Stimulated activated CD8-positive, alpha-beta memory T cell treated with anti-CD3 and anti-CD28 coated beads, Interleukin-15, amount 100 ng/mL, for 48 hours (primary cell): ENCODE results near the gene ITPK1.
A peak's percentile ranks its signal among the peaks of the same experiment; 100 is the strongest.
"Not testable (repeated sequence)": the region's sequence is repeated elsewhere in the genome, so short reads cannot be mapped to it uniquely, and the experiment has no call there.

ENCODE experiments used
- DNase-seq, 2 donors: peaks; one replicate each; pipeline ENCODE4 v3.0.0-alpha.2; 2020; ENCODE audit warnings: low read depth in 2 of 2

ITPK1 gene

DNA sequence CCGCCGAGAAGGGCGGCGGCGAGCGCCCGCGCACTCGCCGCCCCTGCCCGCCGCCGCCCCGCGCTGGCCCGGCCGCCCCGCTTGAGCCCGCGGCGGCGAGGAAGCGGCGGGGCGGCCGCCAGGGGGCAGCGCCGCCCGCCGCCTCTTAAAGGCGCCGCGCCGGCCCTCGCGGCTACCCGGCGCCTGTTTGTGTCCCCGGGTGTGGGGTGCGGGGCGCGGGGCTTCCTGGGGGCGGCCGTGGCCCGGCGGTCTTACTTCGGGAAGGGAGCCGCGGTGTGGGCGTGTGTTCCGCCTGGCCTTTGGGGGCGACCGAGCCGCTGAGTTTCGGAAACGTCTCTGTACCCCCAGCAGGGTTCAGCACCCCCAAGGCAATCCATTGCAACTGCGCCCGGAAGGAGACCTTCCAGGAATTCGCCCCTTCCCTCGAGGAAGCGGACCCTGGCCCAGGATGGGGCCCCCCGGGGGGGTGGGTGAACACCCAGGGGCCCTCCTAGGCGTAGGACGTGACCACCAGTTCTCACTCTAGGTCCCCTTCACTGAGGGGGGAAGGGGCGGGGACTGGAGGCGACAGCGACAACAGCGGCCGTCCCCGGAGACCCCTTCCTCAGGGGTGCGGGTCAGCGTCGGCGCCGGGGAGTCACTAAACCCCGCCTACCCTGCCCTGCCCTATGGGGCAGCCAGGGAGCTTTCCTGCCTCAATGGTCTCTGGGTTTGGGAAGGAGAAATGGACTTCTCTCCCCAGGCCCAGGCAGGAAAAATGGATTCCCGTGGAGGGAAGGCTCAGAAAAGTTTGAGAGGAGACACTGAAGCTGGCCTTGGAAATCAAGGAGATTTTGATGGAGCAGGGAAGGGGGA is at the start of gene ITPK1:
Gene ITPK1, minus strand, starts transcription at position 105 of the 855 bp plus-strand sequence. CDS start 762 bp downstream, outside the sequence.
- peak; percentile 45 to 54 for DNase-seq

DNA sequence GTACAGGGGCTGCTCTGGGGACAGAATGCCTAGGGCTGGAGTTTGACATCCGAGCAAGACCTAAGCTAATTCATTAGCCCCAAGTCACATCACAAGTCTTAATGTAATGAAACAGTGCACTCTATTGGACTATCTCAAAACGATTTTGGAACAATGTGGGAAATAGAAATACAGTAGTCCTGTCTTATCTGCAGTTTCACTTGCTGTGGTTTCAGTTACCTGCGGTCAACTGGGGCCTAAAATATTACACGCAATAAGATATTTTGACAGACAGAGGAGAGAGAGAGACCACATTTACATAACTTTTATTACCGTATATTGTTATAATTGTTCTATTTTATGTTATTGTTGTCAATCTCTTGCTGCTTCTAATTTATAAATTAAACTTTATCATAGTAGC is 47.8 kb upstream of the ITPK1 start:
- no peak for DNase-seq

DNA sequence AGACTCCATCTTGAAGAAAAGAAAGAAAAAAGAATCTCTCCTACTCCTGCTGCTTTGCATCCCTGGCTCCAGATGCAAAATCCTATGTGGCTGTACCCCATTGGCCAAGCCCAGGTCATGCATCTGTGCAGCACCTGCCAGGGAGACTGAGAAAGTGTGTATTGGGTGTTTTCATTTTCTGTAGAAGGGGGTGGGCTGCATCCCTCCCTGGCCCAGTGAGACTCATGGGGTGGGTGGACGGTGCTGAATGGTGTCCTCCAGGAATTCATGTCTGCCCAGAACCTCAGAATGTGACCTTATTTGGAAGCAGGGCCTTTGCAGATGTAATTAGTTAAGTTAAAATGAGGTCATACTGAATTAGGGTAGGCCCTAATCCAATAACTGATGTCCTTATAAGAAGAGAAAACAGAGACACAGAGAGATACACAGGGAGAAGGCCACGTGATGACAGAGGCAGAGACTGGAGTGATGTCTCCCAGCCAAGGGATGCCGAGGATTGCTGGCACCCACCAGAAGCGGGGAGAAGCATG is 45.8 kb upstream of the ITPK1 start:
- no peak for DNase-seq

DNA sequence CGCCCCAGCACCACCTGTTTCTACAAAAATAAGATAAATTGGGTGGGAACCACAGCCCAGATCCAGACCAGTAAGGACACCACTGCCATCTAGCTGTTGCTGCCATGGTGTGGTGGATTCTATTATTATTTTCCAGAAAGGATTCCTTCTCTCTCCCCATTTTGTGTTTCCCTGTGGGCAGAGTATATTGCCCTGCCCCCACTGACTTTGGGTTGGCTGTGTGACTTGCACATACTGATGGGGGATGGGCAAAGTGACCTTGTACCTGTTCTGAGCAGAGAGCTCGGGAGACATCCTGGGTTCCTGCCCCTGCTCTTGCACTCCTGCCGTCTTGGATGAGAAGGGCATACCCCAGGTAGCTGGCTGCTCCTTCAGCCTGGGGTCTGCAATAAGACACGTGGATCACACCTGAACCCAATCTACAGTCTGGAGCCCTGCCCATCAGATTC is 44.7 kb upstream of the ITPK1 start:
- no peak for DNase-seq

DNA sequence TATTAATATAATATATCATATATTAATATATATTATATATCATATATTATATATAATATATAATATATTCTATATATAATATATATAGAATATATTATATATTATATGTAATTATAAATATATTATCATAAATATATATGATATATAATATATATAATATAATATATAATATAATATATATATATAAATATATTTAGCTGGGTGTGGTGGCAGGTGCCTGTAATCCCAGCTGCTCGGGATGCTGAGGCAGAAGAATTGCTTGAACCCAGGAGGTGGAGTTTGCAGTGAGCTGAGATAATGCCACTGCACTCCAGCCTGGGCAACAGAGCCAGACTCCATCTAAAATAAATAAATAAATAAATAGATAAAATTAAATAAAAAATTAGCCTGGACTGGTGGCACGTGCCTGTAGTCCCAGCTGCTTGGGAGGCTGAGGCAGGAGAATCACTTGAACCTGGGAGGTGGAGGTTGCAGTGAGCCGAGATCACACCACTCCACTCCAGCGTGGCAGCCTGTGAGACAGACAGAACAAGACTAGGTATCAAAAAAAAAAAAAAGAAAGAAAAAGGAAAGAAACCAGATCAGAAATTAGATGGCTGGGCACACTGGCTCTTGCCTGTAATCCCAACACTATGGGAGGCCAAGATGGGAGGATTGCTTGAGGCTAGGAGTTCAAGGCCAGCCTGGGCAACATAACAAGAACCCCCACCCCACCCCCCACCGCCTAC is 44.1 kb upstream of the ITPK1 start:
- DNase-seq = not testable (repeated sequence)

GRCh38 chr14:93158349-93158748 is 42.6 kb upstream of the ITPK1 start:
- not testable (repeated sequence) for DNase-seq

DNA sequence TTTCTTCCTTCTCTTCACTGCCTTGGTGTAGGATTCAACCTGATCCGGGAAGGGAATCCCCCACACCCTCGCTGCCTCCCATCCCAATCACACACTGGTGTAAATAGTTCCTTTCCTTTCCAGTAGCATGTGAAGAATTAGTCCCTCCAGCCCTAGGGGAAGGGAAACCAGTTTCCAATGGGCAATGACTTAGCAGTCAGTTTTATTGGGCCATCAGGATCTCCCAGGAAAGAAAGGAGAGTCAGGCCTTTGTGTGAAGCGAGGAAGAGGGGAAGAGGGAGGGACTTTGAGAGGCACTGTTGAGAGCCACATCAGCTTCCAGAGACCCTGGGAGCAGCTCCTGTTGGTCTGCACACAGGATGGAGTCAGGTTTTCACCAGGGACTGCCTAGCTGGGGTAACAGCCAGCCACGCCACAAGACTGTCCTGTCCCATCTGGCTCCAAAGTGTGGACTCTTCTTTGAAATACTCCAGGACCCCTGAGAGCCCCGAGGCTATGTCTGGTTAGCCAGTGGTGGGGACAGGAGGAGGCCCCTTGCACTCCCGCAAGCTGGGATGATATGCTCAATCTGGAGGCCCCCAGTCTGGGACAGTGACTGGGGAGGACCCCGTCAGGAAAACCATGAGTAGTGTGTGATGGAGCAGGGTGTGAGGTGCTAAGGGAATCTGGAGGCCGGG is 41.1 kb upstream of the ITPK1 start:
- no peak for DNase-seq

DNA sequence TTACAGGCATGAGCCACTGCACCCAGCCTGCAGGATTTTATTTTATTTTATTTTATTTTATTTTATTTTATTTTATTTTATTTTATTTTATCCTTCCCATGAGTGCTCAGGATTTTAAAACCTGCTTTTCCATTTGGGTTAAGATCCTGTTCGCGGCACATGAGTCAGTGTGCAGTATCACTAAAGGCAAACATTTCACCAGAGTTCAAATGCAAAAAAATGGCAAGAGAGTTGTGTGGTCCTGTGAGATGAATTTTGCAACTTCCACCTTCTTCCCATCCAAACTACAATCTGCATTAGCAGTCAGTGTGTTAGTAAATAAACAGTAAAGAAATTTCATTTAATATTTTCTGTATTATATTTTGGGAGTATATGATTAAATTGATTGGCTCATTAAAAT is 39.9 kb upstream of the ITPK1 start:
- no peak for DNase-seq

DNA sequence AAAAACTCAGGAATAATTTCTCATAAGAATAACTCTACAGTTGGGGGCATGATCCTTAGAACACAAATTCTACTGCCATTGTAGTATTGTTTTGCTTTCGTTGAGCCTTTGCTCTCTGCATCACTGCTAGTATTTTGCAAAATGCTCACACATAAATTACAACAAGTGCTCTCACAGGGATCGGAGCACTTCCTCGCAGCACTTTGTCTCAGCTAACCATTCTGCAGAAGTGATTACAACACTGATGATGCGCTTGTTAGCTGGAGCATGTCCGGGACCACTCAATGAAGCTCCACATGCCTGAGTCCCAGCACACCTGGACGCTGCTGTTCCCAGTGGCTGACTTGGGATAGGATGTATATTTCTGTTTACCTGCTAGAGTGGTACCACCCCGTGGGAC is 37.4 kb upstream of the ITPK1 start:
- no peak for DNase-seq

DNA sequence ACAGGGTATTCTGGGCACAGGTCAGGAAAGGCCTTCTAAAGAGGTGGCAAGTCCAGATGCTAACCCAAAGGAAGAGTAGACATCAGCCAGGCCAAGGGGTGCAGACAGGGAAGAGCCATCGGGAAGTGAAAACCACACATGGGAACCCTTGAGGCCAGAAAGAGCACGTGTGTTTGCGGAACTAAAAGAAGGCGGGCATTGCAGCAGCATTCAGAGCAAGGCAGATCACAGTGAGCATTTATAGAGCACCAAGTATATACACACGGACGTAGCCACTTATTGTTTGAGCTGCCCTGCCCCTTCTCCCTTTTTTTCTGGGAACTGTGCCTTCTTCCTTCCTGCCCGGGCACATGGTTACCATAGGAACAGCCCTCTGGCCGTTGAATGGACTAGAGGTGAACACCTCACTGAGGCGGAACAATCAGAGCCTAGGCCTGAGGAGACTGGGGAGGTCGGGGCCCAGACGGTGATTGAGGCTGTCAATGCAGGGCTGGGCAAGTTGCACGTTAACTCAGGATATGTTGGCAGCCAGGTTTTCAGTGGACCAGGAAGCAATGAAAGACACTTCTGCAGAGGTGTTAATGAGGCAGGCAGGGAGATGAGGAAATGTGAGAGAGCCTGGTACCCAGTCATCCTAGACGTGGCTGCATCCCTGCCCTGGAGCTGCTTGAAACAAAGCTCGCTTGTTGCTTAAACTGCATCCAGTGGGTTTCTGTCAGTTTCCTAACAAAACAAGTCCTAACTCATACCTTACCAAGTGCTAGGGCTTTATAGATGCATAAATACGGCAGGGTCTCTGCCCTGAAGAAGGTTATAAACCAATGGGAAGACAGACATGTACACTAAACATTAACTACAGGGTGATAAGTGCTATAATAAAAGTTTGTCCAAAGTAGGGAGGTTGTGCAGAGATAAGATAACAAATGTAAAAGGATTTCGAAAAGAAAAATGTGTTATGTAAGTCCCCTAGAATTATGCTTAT is 34.8 kb upstream of the ITPK1 start:
- DNase-seq = no peak

DNA sequence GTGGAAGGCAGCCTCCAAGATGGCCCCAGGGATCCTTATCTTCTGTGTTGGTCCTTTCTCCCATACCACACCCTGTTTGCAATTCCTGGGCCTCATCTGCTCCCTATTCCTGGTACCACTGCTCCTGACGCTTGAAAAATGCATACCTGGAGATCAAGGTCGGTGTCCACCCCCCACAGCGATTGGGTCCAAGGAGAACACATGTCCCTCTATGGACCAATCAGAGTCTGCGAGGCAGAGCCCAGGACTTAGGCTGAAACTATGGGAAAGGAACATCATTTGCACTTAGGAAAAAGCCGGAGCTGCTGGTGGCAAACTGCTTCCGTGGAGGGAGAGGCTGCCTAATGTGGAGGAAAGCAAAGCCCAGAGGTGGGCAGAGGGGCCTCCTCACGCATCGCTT is 33.3 kb upstream of the ITPK1 start:
- no peak for DNase-seq

GRCh38 chr14:93146119-93146518 is 30.4 kb upstream of the ITPK1 start:
- peak in 1 of 2 donors; percentile 21 for DNase-seq

- DNase-seq = no peak
Observed at GRCh38 chr14:93142854-93143652, 27.3 kb upstream of the ITPK1 start.

DNA sequence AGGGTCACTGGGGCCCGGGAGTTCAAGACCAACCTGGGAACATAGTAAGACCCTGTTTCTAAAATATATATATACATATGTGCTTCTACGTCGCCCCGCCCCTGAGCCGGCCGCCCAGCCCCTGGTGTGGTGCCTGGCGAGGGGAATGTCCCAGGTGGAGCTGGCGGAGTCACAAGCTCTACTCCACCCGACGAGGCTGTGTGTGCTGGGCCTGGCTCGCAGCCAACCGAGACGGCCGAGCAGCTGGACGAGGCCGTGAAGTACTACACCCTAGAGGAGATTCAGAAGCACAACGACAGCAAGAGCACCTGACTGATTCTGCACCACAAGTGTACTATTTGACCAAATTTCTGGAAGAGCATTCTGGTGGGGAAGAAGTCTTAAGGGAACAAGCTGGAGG is 22.1 kb upstream of the ITPK1 start:
- no peak for DNase-seq

- DNase-seq = not testable (repeated sequence)
Observed at GRCh38 chr14:93136508-93136907, 20.8 kb upstream of the ITPK1 start.

DNA sequence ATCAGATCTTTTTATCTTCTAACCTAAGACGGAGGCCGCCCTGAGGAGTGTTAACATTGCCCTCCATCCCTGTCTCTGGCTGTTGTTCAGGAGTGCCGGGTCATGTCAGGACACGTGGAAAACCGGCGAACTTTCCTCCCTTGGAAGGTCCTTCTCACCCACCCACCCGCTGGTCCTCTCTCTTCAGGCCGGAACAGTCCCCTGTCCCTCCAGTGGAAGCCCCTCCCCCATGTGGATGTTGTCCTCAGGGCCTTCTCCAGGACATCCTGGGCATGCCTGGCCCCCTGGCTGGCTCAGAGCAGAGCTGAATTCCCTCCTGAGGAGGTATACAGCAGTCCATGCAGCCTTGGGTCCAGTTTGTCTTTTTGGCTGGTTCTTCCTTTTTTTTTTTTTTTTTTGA is 20.3 kb upstream of the ITPK1 start:
- DNase-seq = no peak

GRCh38 chr14:93135399-93135798 is 19.7 kb upstream of the ITPK1 start:
- no peak for DNase-seq

DNA sequence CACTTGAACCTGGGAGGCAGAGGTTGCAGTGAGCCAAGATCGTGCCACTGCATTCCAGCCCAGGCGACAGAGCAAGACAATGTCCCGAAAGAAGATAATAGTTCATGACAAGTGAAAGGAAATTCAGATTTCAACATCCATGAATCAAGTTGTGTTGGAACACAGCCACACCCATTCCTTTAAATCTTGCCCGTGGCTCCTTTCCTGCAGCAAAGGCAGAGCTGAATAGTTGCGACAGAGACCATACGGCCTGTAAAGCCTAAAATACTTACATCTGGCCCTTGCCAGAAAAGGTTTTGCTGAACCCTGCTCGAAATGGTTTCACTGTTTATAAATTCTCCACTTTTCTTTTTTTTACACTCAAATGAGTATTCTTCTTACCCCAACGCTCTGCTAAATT is 17.7 kb upstream of the ITPK1 start:
- no peak for DNase-seq

GRCh38 chr14:93132472-93133065 is 16.8 kb upstream of the ITPK1 start:
- DNase-seq = no peak
